HG03565 (cell line): ENCODE data around the gene PRR12.

ENCODE experiments used
- ATAC-seq: cut with Tn5 transposase; IDR thresholded peaks from one replicate; pipeline ENCODE4 v1.9.1; 2021; ENCODE audit warnings: mild to moderate bottlenecking, moderate library complexity; ENCODE audit not compliant: unreplicated experiment

PRR12 gene

DNA sequence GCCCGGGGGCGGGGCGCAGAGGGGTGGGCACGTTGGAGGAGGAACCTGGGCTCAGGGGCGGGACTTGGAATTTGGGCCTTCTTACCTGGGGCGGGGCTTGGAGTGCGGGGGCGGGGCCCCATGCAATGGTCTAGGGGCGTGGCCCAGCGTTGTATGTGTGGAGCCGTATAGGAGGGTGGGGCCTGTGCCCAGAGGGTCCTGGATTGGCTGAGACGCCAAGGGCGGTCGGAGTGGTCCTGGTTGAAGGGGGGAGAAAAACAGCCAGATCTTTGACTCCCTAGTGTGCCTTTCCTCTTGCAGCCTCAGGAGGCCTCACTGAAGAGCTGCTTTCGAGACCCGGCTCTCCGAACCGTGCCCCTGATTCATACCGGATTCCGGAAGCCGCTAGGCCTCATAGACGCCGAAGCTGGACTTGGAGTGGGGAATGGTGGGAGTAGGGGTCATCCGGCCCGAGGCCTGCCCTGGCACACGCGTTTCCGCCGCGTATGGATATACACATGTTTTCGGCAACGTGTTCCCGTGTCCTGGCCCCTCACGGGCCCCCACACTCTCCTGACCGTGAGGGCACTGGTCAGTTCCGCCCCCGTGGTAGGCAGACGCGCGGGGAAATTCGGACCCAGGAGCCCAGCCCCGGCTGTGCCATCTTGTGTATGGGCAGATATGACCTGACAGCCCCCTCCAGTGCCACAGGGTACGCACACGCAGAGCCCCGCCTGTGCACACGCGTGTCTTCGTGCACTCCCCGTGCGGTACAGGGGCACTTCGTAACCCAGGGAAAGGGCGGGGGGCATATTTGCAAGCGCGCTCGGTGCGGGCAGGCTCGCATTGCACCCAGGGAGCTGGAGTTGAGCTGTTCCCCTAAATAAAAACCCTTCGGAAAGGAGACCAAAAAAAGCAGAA is 661 bp upstream of the PRR12 start:
- no peak for ATAC-seq

DNA sequence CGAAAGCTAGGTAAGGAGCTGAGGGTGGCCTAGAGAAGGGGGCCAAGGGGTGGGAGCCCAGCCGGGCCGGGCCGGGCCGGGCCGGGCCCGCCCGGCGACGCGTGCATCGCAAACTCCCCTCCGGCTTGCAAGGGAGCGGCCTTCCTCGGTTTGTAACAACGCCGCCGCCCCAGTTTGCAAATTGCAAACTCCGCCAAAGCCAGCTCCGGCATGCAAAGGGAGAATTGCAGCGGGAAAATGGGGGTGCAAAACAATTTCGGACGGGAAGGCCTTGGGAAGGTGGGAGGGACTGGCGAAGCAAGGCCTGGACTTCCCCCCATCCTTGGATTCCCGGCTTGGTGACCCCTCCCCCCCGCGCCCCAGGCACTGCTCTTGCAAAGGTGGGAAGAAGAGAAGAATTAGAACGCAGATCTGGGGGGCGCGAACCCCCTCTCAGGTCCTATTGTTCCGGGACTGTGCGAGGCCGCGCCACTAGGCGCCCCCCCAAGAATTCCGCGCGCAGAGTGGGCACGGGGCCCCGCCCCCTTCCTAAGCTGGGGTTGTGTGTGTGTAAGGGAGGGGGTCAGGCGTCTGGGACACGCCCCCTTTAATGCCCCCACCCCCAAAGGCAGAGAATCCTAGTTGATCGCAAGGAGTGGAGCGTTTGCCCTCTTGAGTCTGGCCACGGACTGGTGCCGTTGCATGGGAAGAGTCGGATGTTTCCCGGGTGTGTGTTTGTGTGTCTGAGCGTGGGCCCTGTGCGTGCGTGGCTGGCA is 926 bp downstream of the PRR12 start:
- no peak for ATAC-seq

DNA sequence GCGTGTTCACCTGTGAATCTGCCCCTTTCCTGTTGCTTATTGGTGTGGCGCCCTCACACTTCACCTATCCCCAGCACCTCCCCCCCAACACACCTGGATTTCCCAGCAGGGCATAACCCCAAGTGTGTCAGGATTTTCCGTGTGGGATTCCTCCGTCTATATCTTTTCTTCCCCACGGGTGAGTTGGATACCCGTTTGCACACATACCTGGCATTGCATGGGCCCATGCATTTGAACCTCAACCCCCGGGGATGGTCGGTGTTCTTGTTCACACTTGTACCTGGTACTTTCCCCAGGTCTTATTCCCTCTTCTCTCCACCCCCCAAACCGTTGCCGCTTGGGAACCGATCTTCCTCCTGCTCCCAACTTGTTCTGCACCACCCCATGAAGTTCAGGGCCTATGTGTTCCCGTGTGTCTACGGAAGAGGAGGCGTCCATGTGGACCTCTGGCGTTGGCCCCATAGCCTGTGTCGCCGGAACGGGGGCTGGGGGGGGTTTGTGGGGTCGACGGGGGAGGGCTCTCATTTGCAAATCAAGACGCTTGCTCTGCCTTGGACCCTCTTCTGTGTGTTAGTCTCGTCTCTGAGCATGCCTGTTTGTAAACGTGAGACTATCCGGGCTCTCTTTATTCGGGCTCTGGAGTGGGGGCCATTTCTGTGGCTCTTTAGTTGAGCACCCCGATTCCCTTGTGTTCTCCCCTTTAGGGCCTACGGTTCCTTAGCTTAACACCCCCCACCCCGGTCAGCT is 1.7 kb downstream of the PRR12 start:
- no peak for ATAC-seq

DNA sequence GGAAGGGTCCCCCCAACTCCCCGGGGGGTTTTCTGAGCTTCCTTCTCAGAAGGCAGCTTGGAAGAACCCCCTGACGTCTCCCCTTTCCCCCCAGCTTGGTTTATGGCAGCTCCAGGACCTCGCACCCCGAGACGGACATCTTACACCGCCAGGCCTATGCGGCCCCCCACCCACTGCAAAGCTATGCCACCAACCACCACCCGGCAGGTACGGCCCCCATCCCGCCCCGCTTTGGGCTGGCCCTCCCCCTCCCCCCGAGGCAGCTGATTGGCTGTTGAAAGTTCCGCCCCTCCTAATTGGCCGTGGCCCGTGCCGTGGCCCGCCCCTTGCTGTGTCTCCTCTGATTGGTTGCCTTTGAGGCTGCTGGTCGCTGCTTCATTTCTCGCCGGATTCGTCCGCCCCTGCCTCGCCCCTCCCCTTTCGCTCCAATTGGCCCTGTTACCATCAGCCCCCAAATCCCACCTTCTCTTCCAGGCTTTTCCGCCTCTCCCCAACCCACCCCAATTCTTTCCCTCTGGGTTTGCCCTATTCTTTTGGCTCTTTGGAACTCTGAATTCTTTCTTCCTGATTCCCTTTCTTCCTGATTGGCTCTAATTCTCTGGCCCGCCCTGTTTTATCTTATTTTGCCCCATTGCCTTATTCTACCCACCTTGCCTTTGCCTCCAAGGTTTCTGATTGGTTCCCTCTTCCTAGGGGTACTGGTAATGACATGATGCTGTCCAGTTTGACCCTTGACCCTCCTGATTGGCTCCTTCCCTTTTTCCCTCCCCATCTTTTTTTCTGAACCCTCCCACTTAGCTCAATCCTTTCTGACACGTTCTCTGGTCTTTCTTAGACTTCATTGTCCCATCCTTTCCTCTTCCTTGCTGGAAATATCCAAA is 2.5 kb downstream of the PRR12 start:
- no peak for ATAC-seq

DNA sequence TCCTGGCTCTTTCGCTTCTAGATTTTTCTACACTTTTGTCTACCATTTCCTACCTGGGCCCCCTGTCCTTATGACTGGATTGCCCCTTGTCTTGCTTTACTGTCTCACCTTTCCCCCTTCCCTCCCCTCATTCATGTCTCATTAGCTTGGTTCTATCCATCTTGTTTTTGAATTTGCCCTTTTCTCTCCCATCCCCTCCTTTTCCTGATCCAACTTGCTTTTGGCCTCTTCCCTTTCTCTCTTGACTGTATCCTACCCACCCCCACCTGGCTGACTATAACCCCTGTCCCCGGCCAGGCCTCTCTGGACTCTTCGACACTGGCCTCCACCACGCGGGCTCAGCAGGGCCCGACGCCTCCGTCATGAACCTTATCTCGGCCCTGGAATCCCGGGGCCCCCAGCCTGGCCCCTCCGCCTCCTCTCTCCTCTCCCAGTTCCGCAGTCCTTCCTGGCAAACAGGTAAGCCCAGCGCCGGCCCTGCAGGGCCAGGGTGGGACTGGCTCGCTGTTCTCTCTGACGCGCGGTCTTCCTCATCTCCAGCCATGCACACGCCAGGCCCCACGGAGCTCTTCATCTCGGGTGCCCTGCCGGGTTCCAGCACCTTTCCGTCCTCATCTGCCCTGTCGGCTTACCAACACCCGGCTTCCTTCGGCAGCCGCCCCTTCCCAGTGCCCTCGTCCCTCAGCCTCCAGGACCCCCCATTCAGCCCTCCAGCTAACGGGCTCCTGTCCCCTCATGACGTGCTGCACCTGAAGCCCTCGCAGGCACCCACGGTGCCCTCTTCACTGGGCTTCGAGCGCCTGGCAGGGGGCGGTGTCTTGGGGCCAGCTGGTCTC is 3.4 kb downstream of the PRR12 start:
- no peak for ATAC-seq

DNA sequence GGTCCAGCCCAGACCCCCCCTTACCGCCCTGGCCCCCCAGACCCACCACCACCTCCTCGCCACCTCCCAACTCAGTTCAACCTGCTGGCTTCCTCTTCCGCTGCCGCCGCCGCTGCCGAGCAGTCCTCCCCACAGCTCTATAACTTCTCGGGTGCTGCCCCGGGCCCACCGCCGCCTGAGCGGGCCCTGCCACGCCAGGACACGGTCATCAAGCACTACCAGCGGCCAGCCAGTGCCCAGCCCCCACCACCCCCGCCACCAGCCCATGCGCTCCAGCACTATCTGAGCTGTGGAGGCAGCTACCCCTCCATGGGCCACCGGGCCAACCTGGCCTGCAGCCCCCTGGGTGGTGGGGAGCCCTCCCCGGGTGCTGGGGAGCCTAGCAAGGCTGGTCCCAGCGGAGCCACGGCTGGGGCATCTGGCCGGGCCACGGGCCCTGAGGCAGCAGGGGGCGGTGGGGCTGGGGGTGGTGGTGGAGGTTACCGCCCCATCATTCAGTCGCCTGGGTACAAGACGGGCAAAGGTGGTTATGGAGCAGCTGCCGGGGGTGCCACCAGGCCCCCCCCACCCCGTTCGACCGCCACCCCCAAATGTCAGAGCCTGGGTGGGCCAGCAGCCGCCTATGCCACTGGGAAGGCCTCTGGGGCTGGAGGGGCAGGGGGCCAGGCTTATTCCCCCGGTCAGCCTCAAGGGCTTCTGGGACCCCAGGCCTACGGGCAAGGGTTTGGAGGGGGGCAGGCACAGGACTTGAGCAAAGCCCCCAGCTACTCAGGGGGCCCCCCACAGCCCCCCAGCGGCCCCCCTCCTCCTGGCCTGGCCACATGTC is 4.2 kb downstream of the PRR12 start:
- no peak for ATAC-seq

DNA sequence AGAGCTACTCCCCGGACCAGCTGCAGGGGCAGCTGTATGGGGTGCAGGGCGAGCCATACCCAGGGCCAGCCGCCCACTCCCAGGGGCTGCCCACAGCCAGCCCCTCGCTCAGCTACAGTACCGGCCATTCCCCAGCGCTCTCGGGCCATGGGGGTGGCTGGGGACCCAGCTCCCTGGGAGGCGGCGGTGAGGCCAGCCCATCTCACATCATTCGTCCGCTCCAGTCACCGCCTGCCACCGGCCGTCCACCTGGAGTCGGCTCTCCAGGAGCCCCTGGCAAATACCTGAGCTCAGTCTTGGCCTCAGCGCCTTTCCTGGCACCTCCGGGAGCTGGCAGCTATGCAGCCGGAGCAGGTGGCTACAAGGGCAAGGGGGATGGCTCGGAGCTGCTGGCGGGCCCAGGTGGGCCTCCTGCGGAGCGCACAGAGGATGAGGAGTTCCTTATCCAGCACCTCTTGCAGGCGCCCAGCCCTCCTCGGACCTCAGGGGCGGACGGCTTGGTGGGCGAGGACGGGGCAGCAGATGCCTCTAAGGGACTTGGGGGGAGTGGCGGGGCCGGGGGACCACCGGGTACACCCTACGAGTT is 4.9 kb downstream of the PRR12 start:
- ATAC-seq, result no peak

DNA sequence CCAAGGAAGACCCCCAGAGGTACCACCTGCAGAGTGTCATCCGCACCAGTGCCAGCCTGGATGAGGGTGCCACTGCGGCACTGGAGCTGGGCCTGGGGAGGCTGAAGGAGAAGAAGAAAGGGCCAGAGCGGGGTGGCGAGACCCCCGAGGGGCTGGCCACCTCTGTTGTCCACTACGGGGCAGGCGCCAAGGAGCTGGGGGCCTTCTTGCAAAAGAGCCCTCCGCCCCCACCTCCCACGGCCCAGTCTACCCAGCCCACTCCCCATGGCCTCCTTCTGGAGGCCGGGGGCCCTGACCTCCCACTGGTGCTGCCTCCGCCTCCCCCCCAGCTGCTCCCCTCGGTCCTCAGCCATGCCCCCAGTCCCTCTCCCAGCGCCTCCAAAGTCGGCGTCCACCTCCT is 5.4 kb downstream of the PRR12 start:
- ATAC-seq, result no peak

DNA sequence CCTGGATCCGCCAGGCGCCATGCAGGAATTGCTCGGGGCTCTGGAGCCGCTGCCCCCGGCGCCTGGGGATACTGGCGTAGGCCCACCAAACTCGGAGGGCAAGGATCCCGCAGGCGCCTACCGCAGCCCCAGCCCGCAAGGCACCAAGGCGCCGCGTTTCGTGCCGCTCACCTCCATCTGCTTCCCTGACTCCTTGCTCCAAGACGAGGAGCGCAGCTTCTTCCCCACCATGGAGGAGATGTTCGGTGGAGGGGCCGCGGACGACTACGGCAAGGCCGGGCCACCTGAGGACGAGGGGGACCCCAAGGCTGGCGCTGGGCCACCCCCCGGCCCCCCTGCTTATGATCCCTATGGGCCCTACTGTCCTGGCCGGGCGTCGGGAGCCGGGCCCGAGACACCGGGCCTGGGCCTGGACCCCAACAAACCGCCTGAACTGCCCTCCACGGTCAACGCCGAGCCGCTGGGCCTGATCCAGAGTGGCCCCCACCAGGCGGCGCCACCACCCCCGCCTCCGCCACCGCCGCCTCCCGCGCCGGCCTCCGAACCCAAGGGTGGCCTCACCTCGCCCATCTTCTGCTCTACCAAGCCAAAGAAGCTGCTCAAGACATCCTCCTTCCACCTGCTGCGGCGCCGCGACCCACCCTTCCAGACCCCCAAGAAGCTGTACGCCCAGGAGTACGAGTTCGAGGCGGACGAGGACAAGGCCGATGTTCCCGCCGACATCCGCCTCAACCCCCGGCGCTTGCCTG is 6.1 kb downstream of the PRR12 start:
- no peak for ATAC-seq

DNA sequence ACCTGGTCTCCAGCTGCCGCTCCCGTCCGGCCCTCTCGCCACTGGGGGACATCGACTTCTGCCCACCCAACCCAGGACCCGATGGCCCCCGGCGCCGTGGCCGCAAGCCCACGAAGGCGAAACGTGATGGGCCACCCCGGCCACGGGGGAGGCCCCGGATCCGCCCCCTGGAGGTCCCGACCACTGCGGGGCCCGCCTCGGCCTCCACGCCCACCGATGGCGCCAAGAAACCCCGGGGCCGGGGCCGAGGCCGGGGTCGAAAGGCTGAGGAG is 6.7 kb downstream of the PRR12 start:
- ATAC-seq, result no peak

DNA sequence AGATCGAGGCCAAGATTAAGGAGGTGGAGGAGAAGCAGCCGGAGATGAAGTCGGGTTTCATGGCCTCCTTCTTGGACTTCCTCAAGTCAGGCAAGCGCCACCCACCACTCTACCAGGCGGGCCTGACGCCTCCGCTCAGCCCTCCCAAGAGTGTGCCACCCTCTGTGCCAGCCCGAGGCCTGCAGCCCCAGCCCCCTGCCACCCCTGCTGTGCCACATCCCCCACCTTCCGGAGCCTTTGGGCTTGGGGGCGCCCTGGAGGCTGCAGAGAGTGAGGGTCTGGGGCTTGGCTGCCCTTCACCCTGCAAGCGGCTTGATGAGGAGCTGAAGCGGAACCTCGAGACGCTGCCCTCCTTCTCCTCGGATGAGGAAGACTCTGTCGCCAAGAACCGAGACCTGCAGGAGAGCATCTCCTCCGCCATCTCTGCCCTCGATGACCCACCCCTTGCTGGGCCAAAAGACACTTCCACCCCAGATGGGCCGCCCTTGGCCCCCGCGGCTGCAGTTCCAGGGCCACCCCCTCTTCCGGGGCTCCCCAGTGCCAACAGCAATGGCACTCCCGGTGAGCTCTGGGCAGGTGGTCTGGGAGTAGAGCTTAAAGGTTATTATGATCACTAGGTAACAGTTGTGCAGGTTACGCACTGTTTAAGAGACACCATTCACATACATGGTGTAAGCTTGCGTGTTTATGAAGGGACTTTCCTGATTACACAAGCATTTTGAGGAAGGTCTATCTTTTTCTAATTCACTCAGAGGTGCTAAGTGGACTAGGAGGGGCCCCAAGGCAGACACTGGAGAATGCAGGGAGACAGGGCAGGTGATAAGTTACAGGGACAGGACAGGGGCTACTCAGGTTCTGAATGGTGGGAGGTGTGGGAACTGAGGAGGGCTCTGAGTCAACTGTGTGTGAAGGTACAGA is 8.7 kb downstream of the PRR12 start:
- no peak for ATAC-seq

DNA sequence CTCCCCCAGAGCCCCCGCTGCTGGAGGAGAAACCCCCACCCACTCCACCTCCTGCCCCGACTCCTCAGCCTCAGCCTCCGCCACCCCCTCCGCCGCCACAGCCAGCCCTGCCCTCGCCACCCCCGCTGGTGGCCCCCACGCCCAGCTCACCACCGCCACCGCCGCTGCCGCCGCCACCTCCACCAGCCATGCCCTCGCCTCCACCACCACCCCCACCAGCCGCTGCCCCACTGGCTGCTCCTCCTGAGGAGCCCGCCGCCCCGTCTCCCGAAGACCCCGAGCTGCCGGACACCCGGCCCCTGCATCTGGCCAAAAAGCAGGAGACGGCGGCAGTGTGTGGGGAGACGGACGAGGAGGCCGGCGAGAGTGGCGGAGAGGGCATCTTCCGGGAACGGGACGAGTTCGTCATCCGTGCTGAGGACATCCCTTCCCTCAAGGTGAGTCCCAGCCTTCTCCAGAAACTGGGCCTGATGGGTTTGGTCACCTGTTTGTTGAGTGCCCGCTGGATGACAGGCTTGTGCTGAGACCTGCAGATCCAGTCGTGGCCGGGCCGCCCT is 10.6 kb downstream of the PRR12 start:
- ATAC-seq, result no peak

DNA sequence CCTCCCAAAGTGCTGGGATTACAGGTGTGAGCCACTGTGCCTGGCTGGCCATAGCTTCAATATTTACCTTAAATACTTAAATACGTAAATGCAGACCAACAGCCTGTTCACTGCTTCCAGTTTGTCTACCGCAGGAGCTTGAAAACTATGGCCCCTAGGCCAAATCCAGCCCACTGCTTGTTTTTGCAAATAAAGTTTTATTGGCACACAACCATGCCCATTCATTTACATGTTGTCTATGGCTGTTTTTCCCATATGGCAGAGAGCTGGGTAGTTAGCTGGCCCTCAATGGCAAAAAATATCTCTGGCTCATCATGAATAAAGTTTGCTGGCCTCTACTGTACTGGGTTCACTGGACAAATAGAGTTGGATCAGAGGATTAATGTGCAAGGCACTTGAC is 11.8 kb downstream of the PRR12 start:
- no peak for ATAC-seq

DNA sequence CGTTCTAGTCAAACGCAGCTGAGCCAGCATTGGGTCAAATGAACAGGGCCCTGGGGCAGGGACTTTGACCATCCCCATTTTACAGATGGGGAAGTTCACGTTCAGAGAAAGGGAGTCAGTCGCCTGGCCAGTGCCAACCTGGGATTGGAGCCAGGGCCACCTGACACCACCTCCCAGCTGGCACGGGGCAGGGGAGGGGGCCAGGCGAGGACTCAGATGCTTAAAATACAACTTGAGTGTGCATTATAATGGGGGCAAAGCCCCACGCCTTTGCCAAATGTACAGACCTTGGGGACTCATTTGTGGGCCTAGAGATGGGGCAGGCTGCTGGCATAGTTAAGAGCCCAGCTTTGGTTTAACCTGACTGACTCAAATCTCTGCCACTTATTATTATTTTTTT is 14.6 kb downstream of the PRR12 start:
- ATAC-seq, result no peak

DNA sequence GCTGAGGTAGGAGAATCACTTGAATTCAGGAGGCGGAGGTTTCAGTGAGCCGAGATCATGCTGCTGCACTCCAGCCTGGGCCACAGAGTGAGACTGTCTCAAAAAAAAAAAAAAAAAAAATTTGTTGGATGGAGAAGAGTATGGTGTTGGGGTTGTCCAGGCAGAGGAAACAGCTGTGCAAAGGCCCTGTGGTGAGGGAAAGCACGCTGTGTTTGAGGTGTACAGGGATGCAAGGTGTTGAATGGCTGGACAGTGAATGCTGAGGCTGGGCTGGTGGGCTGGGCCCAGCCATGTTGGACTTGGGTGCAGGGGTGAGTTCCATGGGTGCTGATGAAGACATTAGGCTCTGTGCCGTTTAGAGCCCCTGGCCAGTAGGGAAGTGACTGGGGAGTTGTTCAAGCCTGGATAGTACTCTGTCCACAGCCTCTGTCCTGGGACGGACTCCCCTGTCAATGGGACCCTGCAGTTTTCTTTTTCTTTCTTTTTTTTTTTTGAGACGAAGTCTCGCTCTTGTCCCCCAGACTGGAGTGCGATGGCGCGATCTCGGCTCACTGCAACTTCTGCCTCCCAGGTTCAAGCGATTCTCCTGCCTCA is 18.6 kb downstream of the PRR12 start:
- no peak for ATAC-seq

DNA sequence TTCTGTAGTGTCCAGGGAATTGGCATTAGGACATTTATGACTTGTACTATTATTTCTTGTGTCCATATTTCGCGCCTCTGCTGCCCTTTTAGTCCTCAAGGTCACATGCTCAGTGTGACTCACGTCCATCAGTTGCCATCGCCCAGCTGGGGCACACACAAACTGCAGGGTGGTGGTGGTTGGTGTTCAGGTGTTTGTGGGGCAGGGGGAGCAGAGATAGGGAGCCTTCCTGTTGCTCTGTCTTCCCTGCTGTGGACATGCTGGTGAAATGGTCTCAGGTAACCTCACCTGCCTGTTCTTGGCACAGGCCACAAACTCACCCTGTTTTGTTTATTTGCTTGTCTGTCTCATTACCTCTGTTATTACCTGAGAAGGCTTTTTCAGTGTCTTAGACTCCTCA is 22.4 kb downstream of the PRR12 start:
- no peak for ATAC-seq
